Tibial nerve (tissue), 4 donors: ENCODE results near the gene GTF3C6. TPM values are rescaled to one million over a fixed set of nuclear protein-coding genes. Genes with fewer than 3 reads are reported as not detected.

Experiments used
- DNase-seq, 2 donors: peaks; one replicate each; pipeline ENCODE4 v3.0.0-alpha.2; 2019; ENCODE audit warnings: low spot score in 2 of 2
- H3K27ac ChIP-seq, 4 donors: fragments of 200-600 bp; sonication (generic) in 3 of 4; one replicate each; pipeline ENCODE4 v1.5.1; 2017 to 2019; ENCODE audit warnings: mild to moderate bottlenecking in 1 of 4
- H3K27me3 ChIP-seq, 2 donors: fragments of 200-600 bp; sonication (generic) in 1 of 2; one replicate each; pipeline versions ENCODE4 v1.5.1 to v1.6.0; 2017 to 2019
- H3K36me3 ChIP-seq, 3 donors: fragments of 200-600 bp; sonication (generic); one replicate each; pipeline ENCODE4 v1.5.1; 2018 to 2019
- H3K4me1 ChIP-seq, 4 donors: fragments of 200-600 bp; sonication (generic) in 3 of 4; one replicate each; pipeline ENCODE4 v1.5.1; 2017 to 2019
- H3K4me3 ChIP-seq, 4 donors: fragments of 200-600 bp; sonication (generic) in 3 of 4; one replicate each; pipeline ENCODE4 v1.5.1; 2017 to 2019; ENCODE audit warnings: mild to moderate bottlenecking in 1 of 4, moderate library complexity in 1 of 4
- H3K9me3 ChIP-seq, 4 donors: fragments of 200-600 bp; sonication (generic) in 3 of 4; one replicate each; pipeline ENCODE4 v1.5.1; 2017 to 2019
- EP300 ChIP-seq, 2 donors: sonication (generic); formaldehyde crosslinking; IDR thresholded peaks; one replicate each; pipeline ENCODE4 v1.6.1; 2017; ENCODE audit warnings: antibody characterized with exemption in 2 of 2, mild to moderate bottlenecking in 1 of 2
- POLR2A ChIP-seq, 2 donors: fragments of 450-650 bp; IDR thresholded peaks; one replicate each; pipeline ENCODE4 v1.6.1; 2017; ENCODE audit warnings: antibody characterized with exemption in 2 of 2, mild to moderate bottlenecking in 2 of 2, moderate library complexity in 2 of 2
- whole genome bisulfite sequencing, 2 donors: methylation state at CpG; one replicate each; pipeline ENCODE4 v1.1.5; 2018; 5-methylcytosine and 5-hydroxymethylcytosine counted together
- total RNA-seq, 4 donors: library from RNA; depleted of rRNA; stranded (reverse); fragments of >200 nt; gene quantifications; one replicate each; pipeline ENCODE4 v1.1.0, GENCODE V29; 2016
- TF ChIP-seq, protein P1 (sequence below), 5 experiments: fragments of 200-600 bp in 3 of 5; fragments of 450-650 bp in 2 of 5; sonication (generic) in 3 of 5; IDR thresholded peaks; one replicate each; pipeline ENCODE4 v1.5.1; 2016 to 2019; ENCODE audit warnings: antibody characterized with exemption in 5 of 5, mild to moderate bottlenecking in 3 of 5, moderate library complexity in 2 of 5

Gene GTF3C6, protein sequence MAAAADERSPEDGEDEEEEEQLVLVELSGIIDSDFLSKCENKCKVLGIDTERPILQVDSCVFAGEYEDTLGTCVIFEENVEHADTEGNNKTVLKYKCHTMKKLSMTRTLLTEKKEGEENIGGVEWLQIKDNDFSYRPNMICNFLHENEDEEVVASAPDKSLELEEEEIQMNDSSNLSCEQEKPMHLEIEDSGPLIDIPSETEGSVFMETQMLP
- total RNA-seq, result 10 to 100 TPM; 13.5 to 28.8 (median 22.5) TPM

- Histone ChIP-seq H3K27me3 (no peaks in the 10 kb centered on the region), H3K9me3 (no peaks in the 10 kb centered on the region), H3K4me3 (peak within 1 kb of the TSS; percentile 74 to 91 (median 84)), H3K27ac (peak within 1 kb of the TSS; percentile 87 to 98 (median 90)), H3K36me3 (peaks cover 0 to 32% (median 0%) of the 10 kb centered on the region in 3 donors), H3K4me1 (peaks cover 0 to 24% (median 5%) of the 10 kb centered on the region in 4 donors)
- peak; percentile 91 to 92 for DNase-seq
- 0 to 1% methylated on average over 53 to 65 of the region's 70 CpGs for WGBS, 2 donors
- TF ChIP-seq, protein P1, sequence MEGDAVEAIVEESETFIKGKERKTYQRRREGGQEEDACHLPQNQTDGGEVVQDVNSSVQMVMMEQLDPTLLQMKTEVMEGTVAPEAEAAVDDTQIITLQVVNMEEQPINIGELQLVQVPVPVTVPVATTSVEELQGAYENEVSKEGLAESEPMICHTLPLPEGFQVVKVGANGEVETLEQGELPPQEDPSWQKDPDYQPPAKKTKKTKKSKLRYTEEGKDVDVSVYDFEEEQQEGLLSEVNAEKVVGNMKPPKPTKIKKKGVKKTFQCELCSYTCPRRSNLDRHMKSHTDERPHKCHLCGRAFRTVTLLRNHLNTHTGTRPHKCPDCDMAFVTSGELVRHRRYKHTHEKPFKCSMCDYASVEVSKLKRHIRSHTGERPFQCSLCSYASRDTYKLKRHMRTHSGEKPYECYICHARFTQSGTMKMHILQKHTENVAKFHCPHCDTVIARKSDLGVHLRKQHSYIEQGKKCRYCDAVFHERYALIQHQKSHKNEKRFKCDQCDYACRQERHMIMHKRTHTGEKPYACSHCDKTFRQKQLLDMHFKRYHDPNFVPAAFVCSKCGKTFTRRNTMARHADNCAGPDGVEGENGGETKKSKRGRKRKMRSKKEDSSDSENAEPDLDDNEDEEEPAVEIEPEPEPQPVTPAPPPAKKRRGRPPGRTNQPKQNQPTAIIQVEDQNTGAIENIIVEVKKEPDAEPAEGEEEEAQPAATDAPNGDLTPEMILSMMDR (IDR thresholded peaks at IDR 0.05), result peak in 1 of 5 experiments; percentile 28
- TF ChIP-seq EP300 (IDR thresholded peaks at IDR 0.05) (peak in 1 of 2 donors; percentile 88), POLR2A (IDR thresholded peaks at IDR 0.05) (peak in 1 of 2 donors; percentile 69)
Observed at GRCh38 chr6:110958329-110959192, at the start of gene GTF3C6. GTF3C6 (plus strand) TSS chr6:110958706; CDS start chr6:110958770, 64 bp downstream.

GRCh38 chr6:110930781-110931180, 27.7 kb upstream of the GTF3C6 start:
- H3K27ac ChIP-seq, result no peak overlapping the region
- WGBS, 2 donors, result 91 to 99% methylated on average over 3 of the region's 3 CpGs
- TF ChIP-seq, protein P1 (IDR thresholded peaks at IDR 0.05), result no peak
- TF ChIP-seq POLR2A (IDR thresholded peaks at IDR 0.05) (no peak), EP300 (IDR thresholded peaks at IDR 0.05) (no peak)
- no peaks in the 10 kb centered on the region for H3K36me3 ChIP-seq
- no peaks in the 10 kb centered on the region for H3K4me1 ChIP-seq
- H3K27me3 ChIP-seq, result no peaks in the 10 kb centered on the region
- no peaks in the 10 kb centered on the region for H3K9me3 ChIP-seq
- DNase-seq, result no peak
- H3K4me3 ChIP-seq, result no peak overlapping the region

DNA sequence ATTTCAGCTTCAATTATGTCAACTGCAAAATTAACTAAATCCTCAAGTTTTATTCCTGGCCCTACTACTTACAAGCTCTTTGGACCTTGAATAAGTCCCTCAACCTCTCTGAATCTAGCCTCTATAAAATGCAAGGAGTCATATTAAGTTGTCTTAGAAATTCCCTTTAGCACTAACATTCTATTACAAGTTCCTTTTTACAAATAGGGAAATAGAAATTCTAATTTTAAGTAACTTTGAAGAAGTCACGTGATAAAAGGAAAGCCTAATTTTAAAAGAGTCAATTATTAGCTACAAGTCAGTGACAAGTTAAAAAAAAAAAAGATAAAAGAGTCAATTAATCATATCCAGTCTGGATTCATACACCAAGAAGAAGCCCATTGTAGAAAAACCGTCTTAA, 24.6 kb upstream of the GTF3C6 start:
- TF ChIP-seq POLR2A (IDR thresholded peaks at IDR 0.05) (no peak), EP300 (IDR thresholded peaks at IDR 0.05) (no peak)
- TF ChIP-seq, protein P1 (IDR thresholded peaks at IDR 0.05), result no peak
- no peaks in the 10 kb centered on the region for H3K4me1 ChIP-seq
- no peaks in the 10 kb centered on the region for H3K36me3 ChIP-seq
- no peak overlapping the region for H3K27ac ChIP-seq
- DNase-seq, result no peak
- no peak overlapping the region for H3K4me3 ChIP-seq
- WGBS, 2 donors, result 58 to 60% methylated on average over 2 of the region's 2 CpGs
- no peaks in the 10 kb centered on the region for H3K9me3 ChIP-seq
- H3K27me3 ChIP-seq, result no peaks in the 10 kb centered on the region

GRCh38 chr6:110934381-110934898, 24.1 kb upstream of the GTF3C6 start:
- DNase-seq, result no peak
- TF ChIP-seq, protein P1 (IDR thresholded peaks at IDR 0.05), result no peak
- TF ChIP-seq POLR2A (IDR thresholded peaks at IDR 0.05) (no peak), EP300 (IDR thresholded peaks at IDR 0.05) (no peak)
- no peak overlapping the region for H3K27ac ChIP-seq
- no peaks in the 10 kb centered on the region for H3K4me1 ChIP-seq
- H3K4me3 ChIP-seq, result no peak overlapping the region
- H3K27me3 ChIP-seq, result no peaks in the 10 kb centered on the region
- H3K9me3 ChIP-seq, result no peaks in the 10 kb centered on the region
- no peaks in the 10 kb centered on the region for H3K36me3 ChIP-seq
- WGBS, 2 donors, result 63 to 67% methylated on average over 1 of the region's 1 CpG

GRCh38 chr6:110935171-110935570, 23.3 kb upstream of the GTF3C6 start:
- TF ChIP-seq, protein P1 (IDR thresholded peaks at IDR 0.05), result no peak
- no peak for TF ChIP-seq EP300 (IDR thresholded peaks at IDR 0.05)
- TF ChIP-seq POLR2A (IDR thresholded peaks at IDR 0.05), result no peak
- no peak for DNase-seq
- H3K4me1 ChIP-seq, result no peaks in the 10 kb centered on the region
- 92 to 98% methylated on average over 6 of the region's 6 CpGs for WGBS, 2 donors
- no peak overlapping the region for H3K27ac ChIP-seq
- H3K27me3 ChIP-seq, result no peaks in the 10 kb centered on the region
- no peaks in the 10 kb centered on the region for H3K9me3 ChIP-seq
- no peak overlapping the region for H3K4me3 ChIP-seq
- H3K36me3 ChIP-seq, result no peaks in the 10 kb centered on the region
